KMS-11 (cell line): ENCODE data around the gene EML1.

Experiments
- H2AFZ ChIP-seq: fragments of 200-600 bp; sonication (generic); 2 replicates; pipeline ENCODE4 v1.6.1; 2016; ENCODE audit warnings: antibody characterized with exemption, mixed run types, low read depth
- H3K27ac ChIP-seq: fragments of 200-600 bp; sonication (generic); 2 replicates; pipeline ENCODE4 v1.6.1; 2016; ENCODE audit warnings: mild to moderate bottlenecking, mixed run types
- H3K27me3 ChIP-seq: fragments of 200-600 bp; sonication (generic); 2 replicates; pipeline ENCODE4 v1.6.1; 2017; ENCODE audit warnings: mild to moderate bottlenecking, low read depth, mixed run types, moderate library complexity; ENCODE audit not compliant: insufficient read depth
- H3K36me3 ChIP-seq: fragments of 200-600 bp; sonication (generic); 2 replicates; pipeline ENCODE4 v1.6.1; 2017; ENCODE audit warnings: mild to moderate bottlenecking, mixed run types; ENCODE audit not compliant: insufficient read depth
- H3K4me1 ChIP-seq: fragments of 200-600 bp; sonication (generic); 2 replicates; pipeline ENCODE4 v1.6.1; 2016; ENCODE audit warnings: mild to moderate bottlenecking, low read depth, mixed run types; ENCODE audit not compliant: poor library complexity, severe bottlenecking
- H3K4me2 ChIP-seq: fragments of 200-600 bp; sonication (generic); 2 replicates; pipeline ENCODE4 v1.7.0; 2016; ENCODE audit warnings: mild to moderate bottlenecking, mixed run types
- H3K4me3 ChIP-seq: fragments of 200-600 bp; sonication (generic); IDR thresholded peaks from 2 replicates; pipeline ENCODE4 v1.6.1; 2017; ENCODE audit warnings: low read depth, low read length, mixed read lengths; ENCODE audit not compliant: insufficient read depth
- H3K79me2 ChIP-seq: fragments of 200-600 bp; sonication (generic); 2 replicates; pipeline ENCODE4 v1.6.1; 2016; ENCODE audit warnings: low read depth, mixed run types; ENCODE audit not compliant: insufficient read depth
- H3K9ac ChIP-seq: fragments of 200-600 bp; sonication (generic); 2 replicates; pipeline ENCODE4 v1.6.1; 2016; ENCODE audit warnings: mild to moderate bottlenecking, mixed run types
- H4K20me1 ChIP-seq: fragments of 200-600 bp; sonication (generic); 2 replicates; pipeline ENCODE4 v1.6.1; 2016; ENCODE audit warnings: mild to moderate bottlenecking, mixed run types; ENCODE audit not compliant: insufficient read depth
- CTCF ChIP-seq: fragments of 200-600 bp; sonication (generic); conservative IDR thresholded peaks from 2 replicates; pipeline ENCODE4 v1.6.1; 2017; ENCODE audit warnings: low read depth, mild to moderate bottlenecking, antibody characterized with exemption, low read length, moderate library complexity, mixed read lengths

The EML1 gene

GRCh38 chr14:99781853-99782610, 11.2 kb upstream of the EML1 start:
- TF ChIP-seq CTCF, result no peak
- H3K79me2 ChIP-seq, result no peaks in the 10 kb centered on the region
- no peak overlapping the region for H2AFZ ChIP-seq
- no peak overlapping the region for H3K4me3 ChIP-seq
- H3K27me3 ChIP-seq, result no peaks in the 10 kb centered on the region
- H3K4me2 ChIP-seq, result no peak overlapping the region
- no peaks in the 10 kb centered on the region for H3K4me1 ChIP-seq
- no peak overlapping the region for H3K9ac ChIP-seq
- H3K27ac ChIP-seq, result no peak overlapping the region
- H4K20me1 ChIP-seq, result no peaks in the 10 kb centered on the region
- H3K36me3 ChIP-seq, result no peaks in the 10 kb centered on the region

- Histone ChIP-seq H3K27me3 (no peaks in the 10 kb centered on the region), H3K4me3 (no peak overlapping the region), H2AFZ (no peak overlapping the region), H3K4me1 (peaks cover 3% of the 10 kb centered on the region), H3K36me3 (no peaks in the 10 kb centered on the region), H3K4me2 (no peak overlapping the region), H3K79me2 (no peaks in the 10 kb centered on the region), H3K9ac (no peak overlapping the region), H3K27ac (no peak overlapping the region), H4K20me1 (no peaks in the 10 kb centered on the region)
- no peak for TF ChIP-seq CTCF
Measured at GRCh38 chr14:99784508-99784907, 8.7 kb upstream of the EML1 start.

GRCh38 chr14:99785426-99785825, 7.8 kb upstream of the EML1 start:
- Histone ChIP-seq H2AFZ (no peak overlapping the region), H3K36me3 (no peaks in the 10 kb centered on the region), H4K20me1 (no peaks in the 10 kb centered on the region), H3K4me1 (peaks cover 12% of the 10 kb centered on the region), H3K4me2 (no peak overlapping the region), H3K27me3 (no peaks in the 10 kb centered on the region), H3K4me3 (no peak overlapping the region), H3K9ac (no peak overlapping the region), H3K27ac (no peak overlapping the region), H3K79me2 (no peaks in the 10 kb centered on the region)
- no peak for TF ChIP-seq CTCF

GRCh38 chr14:99786511-99786989, 6.7 kb upstream of the EML1 start:
- H3K79me2 ChIP-seq, result no peaks in the 10 kb centered on the region
- no peak overlapping the region for H3K9ac ChIP-seq
- no peak for TF ChIP-seq CTCF
- H3K4me1 ChIP-seq, result peaks cover 12% of the 10 kb centered on the region
- H4K20me1 ChIP-seq, result no peaks in the 10 kb centered on the region
- H3K36me3 ChIP-seq, result no peaks in the 10 kb centered on the region
- no peak overlapping the region for H2AFZ ChIP-seq
- no peak overlapping the region for H3K27ac ChIP-seq
- H3K27me3 ChIP-seq, result no peaks in the 10 kb centered on the region
- H3K4me3 ChIP-seq, result no peak overlapping the region
- no peak overlapping the region for H3K4me2 ChIP-seq
